Middle frontal gyrus (tissue), 1 donor: Measurements from ENCODE around the gene CR1.
"Not testable (repeated sequence)": the region's sequence is repeated elsewhere in the genome, so short reads cannot be mapped to it uniquely, and the experiment has no call there.

ENCODE experiments used
- DNase-seq: peaks from one replicate; pipeline ENCODE4 v3.0.0-alpha.2; 2015; ENCODE audit warnings: low spot score; ENCODE audit errors: extremely low spot score

The CR1 gene

GRCh38 chr1:207670997-207671396 is 175.0 kb downstream of the CR1 start:
- DNase-seq = no peak

DNA sequence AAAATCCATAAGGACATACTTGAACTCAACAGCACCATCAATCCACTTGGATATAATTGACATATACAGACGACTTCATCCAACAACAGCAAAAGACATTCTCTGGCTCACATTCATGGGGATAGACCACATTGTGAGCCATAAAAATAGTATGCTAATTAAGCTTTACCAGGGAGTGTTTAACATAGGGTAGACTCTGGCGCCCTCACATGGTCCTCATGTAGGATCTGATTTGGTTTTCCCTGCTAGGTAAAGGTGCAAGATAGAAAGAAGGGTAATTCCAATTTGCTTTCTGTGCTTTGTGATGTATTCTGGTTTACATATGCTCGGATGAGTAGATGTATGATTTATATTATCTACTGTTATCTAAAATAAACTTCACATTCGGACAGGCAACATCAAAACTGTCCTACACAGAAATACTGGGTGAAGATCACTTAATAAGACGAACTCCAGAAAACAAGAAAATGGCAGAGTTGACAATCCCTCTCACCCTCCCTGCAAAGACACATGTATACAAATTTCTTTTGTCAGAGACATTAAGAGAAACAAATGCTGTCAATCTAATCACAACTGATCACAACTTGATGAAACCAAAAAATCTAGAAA is 176.7 kb downstream of the CR1 start:
- DNase-seq = no peak

DNA sequence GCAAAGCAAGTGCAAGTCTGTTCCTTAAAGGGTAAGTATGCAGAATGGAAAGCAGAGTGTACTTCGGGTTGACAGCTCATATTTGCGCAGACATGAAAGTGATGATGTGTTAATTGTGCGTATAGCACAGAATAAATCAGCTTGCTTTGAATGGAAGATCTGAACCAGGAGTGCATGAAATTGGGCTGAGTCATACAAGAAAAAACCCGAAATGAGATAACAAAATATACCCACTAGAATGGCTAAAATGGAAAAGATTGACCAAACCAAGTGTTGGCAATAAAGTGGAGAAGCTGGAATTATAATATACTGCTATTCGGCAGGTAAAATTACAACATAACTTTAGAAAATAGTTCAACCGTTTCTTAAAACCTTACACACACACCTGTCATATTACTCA is 177.4 kb downstream of the CR1 start:
- no peak for DNase-seq

- DNase-seq = no peak
Measured at GRCh38 chr1:207676153-207676552, 180.2 kb downstream of the CR1 start.

- DNase-seq = not testable (repeated sequence)
Measured at GRCh38 chr1:207680590-207681388, 184.8 kb downstream of the CR1 start.

- not testable (repeated sequence) for DNase-seq
Measured at GRCh38 chr1:207682872-207683434, 187.0 kb downstream of the CR1 start.

- not testable (repeated sequence) for DNase-seq
Measured at GRCh38 chr1:207690551-207690950, 194.6 kb downstream of the CR1 start.

GRCh38 chr1:207691010-207691409 is 195.1 kb downstream of the CR1 start:
- DNase-seq = no peak
